Measurements from ENCODE around the gene UNC13B. TPM values are rescaled to one million over a fixed set of nuclear protein-coding genes. Genes with fewer than 3 reads are reported as not detected.
A peak's percentile ranks its signal among the peaks of the same experiment; 100 is the strongest.

UNC13B gene
- total RNA-seq, 1 experiment from 2014 or later = 48.2 TPM

- H2BK15ac ChIP-seq (ENCODE audit: low read depth, low read length) = no peak overlapping the region
- H4K5ac ChIP-seq (ENCODE audit: insufficient read length, low read depth, low read length) = no peak overlapping the region
- no peak overlapping the region for H2BK20ac ChIP-seq (ENCODE audit: low read depth, low read length, poor library complexity, severe bottlenecking)
- H3K79me1 ChIP-seq (ENCODE audit: insufficient read depth, low read depth, low read length, poor library complexity, severe bottlenecking) = no peaks in the 10 kb centered on the region
- H4K8ac ChIP-seq (replicated peaks; ENCODE audit: insufficient read length, low read depth, low read length) = no peak overlapping the region
- no peak overlapping the region for H3K4me2 ChIP-seq (ENCODE audit: insufficient read depth, insufficient read length, low read length)
- WGBS (ENCODE audit: extremely low coverage, insufficient read length, low lambda C conversion rate) = no CpG with 5 or more reads among the region's 6 CpGs
- no peaks in the 10 kb centered on the region for H3K9me3 ChIP-seq (ENCODE audit: control insufficient read depth, low read depth, low read length)
- H3K9ac ChIP-seq (ENCODE audit: extremely low read depth, insufficient read length, low read length) = no peak overlapping the region
- H3K4me1 Mint-ChIP-seq = peaks cover 10 to 13% of the 10 kb centered on the region in 2 experiments; a peak in 3 of 4 replicates
- no peak overlapping the region for H3T11ph ChIP-seq (ENCODE audit: low read length)
- H3K79me2 ChIP-seq (ENCODE audit: insufficient read depth, low read length) = no peaks in the 10 kb centered on the region
- no peak overlapping the region for H3K56ac ChIP-seq (ENCODE audit: insufficient read length, low read depth, low read length)
- peaks cover 2% of the 10 kb centered on the region; the same call in 1 of the 2 replicates for H3K4me1 ChIP-seq (ENCODE audit: insufficient read depth, low read length)
- DNase-seq = peak; percentile 60
- no peak overlapping the region for H3K18ac ChIP-seq (ENCODE audit: insufficient read length, low read depth, low read length)
- no peak overlapping the region for H2BK120ac ChIP-seq (ENCODE audit: low read depth, low read length, poor library complexity, severe bottlenecking)
- no peak overlapping the region for H2BK5ac ChIP-seq (ENCODE audit: insufficient read length, low read length)
- H3K27ac ChIP-seq (ENCODE audit: insufficient read length, low read depth, low read length) = no peak overlapping the region
- no peak overlapping the region for H3K4ac ChIP-seq (ENCODE audit: low read depth, low read length)
- H2BK12ac ChIP-seq (ENCODE audit: insufficient read length, low read depth, low read length) = no peak overlapping the region
- no peak overlapping the region for H2AK5ac ChIP-seq (ENCODE audit: insufficient read length, low read length)
- peaks cover 0 to 4% of the 10 kb centered on the region in 2 experiments; a peak in 2 of 5 replicates for H3K9me3 Mint-ChIP-seq
- H3K36me3 Mint-ChIP-seq (ENCODE audit: insufficient read depth in 1 of 3, low read depth in 3 of 3) = no peaks in the 10 kb centered on the region
- no peaks in the 10 kb centered on the region for H4K20me1 ChIP-seq (ENCODE audit: control insufficient read depth, insufficient read depth, insufficient read length)
- peaks cover 7% of the 10 kb centered on the region for H3K27me3 Mint-ChIP-seq (ENCODE audit: low read depth)
- peak; percentile 64 for TF ChIP-seq CTCF (conservative IDR thresholded peaks at IDR 0.05)
- H3K23me2 ChIP-seq (ENCODE audit: insufficient read length, low read depth, low read length, poor library complexity, severe bottlenecking) = no peaks in the 10 kb centered on the region
- no peak overlapping the region for H4K91ac ChIP-seq (ENCODE audit: insufficient read length, low read depth, low read length)
- H3K27me3 ChIP-seq (ENCODE audit: insufficient read depth, low read length) = no peaks in the 10 kb centered on the region
- no peak overlapping the region for H3K14ac ChIP-seq (ENCODE audit: insufficient read depth, low read length)
- H3K27ac Mint-ChIP-seq = no peak overlapping the region
- H2AFZ ChIP-seq (ENCODE audit: low read length) = no peak overlapping the region
- H3K4me3 Mint-ChIP-seq = no peak overlapping the region
- H3K23ac ChIP-seq (ENCODE audit: insufficient read length, low read depth, low read length) = no peak overlapping the region
Observed at GRCh38 chr9:35415402-35416097, 253.7 kb downstream of the UNC13B start.
